ENCODE results near the gene ATRIP. TPM values are rescaled to one million over a fixed set of nuclear protein-coding genes. Genes with fewer than 3 reads are reported as not detected.
A peak's percentile ranks its signal among the peaks of the same experiment; 100 is the strongest.
"Not testable (repeated sequence)": the region's sequence is repeated elsewhere in the genome, so short reads cannot be mapped to it uniquely, and the experiment has no call there.

Gene ATRIP
- total RNA-seq, 1 experiment from 2014 or later, result 12.6 TPM

GRCh38 chr3:48464713-48465221 lies 18.2 kb downstream of the ATRIP start:
- in situ Hi-C loops (cut with HindIII; ENCODE audit: low sequenced_read_pairs), result no loop called here
- no peak for DNase-seq (ENCODE audit: low spot score)

- in situ Hi-C loops (cut with HindIII; ENCODE audit: low sequenced_read_pairs), result no loop called here
- no peak for DNase-seq (ENCODE audit: low spot score)
Measured at GRCh38 chr3:48465237-48465530, 18.6 kb downstream of the ATRIP start.

- in situ Hi-C loops (cut with HindIII; ENCODE audit: low sequenced_read_pairs), result no loop called here
Measured at GRCh38 chr3:48465531-48466378, 19.2 kb downstream of the ATRIP start.

GRCh38 chr3:48466386-48467109 lies 20.0 kb downstream of the ATRIP start:
- in situ Hi-C loops (cut with HindIII; ENCODE audit: low sequenced_read_pairs), result no loop called here
- DNase-seq (ENCODE audit: low spot score), result no peak

More at GRCh38 chr3:48465531-48466378, 19.2 kb downstream of the ATRIP start:
- peak; percentile 100 for DNase-seq (ENCODE audit: low spot score)

GRCh38 chr3:48467110-48467454 lies 20.5 kb downstream of the ATRIP start:
- in situ Hi-C loops (cut with HindIII; ENCODE audit: low sequenced_read_pairs), result no loop called here
- DNase-seq (ENCODE audit: low spot score), result no peak

- peak; percentile 90 for DNase-seq (ENCODE audit: low spot score)
- in situ Hi-C loops (cut with HindIII; ENCODE audit: low sequenced_read_pairs), result no loop called here
Measured at GRCh38 chr3:48467473-48468267, 21.1 kb downstream of the ATRIP start.

- in situ Hi-C loops (cut with HindIII; ENCODE audit: low sequenced_read_pairs), result no loop called here
- DNase-seq (ENCODE audit: low spot score), result peak; percentile 38
Measured at GRCh38 chr3:48468329-48468731, 21.8 kb downstream of the ATRIP start.

- in situ Hi-C loops (cut with HindIII; ENCODE audit: low sequenced_read_pairs), result no loop called here
- DNase-seq (ENCODE audit: low spot score), result peak; percentile 40
Measured at GRCh38 chr3:48469046-48469915, 22.7 kb downstream of the ATRIP start.

GRCh38 chr3:48470286-48470685 lies 23.7 kb downstream of the ATRIP start:
- in situ Hi-C loops (cut with HindIII; ENCODE audit: low sequenced_read_pairs), result no loop called here
- no peak for DNase-seq (ENCODE audit: low spot score)

GRCh38 chr3:48472673-48472922 lies 26.1 kb downstream of the ATRIP start:
- in situ Hi-C loops (cut with HindIII; ENCODE audit: low sequenced_read_pairs), result no loop called here
- DNase-seq (ENCODE audit: low spot score), result no peak

GRCh38 chr3:48472923-48473616 lies 26.5 kb downstream of the ATRIP start:
- peak; percentile 91 for DNase-seq (ENCODE audit: low spot score)
- in situ Hi-C loops (cut with HindIII; ENCODE audit: low sequenced_read_pairs), result no loop called here

GRCh38 chr3:48473617-48473952 lies 27.0 kb downstream of the ATRIP start:
- in situ Hi-C loops (cut with HindIII; ENCODE audit: low sequenced_read_pairs), result no loop called here
- no peak for DNase-seq (ENCODE audit: low spot score)

GRCh38 chr3:48474031-48474430 lies 27.5 kb downstream of the ATRIP start:
- in situ Hi-C loops (cut with HindIII; ENCODE audit: low sequenced_read_pairs); DNase-seq (ENCODE audit: low spot score): not testable (repeated sequence)

GRCh38 chr3:48474619-48475018 lies 28.1 kb downstream of the ATRIP start:
- in situ Hi-C loops (cut with HindIII; ENCODE audit: low sequenced_read_pairs), result no loop called here
- no peak for DNase-seq (ENCODE audit: low spot score)

- no peak for DNase-seq (ENCODE audit: low spot score)
- in situ Hi-C loops (cut with HindIII; ENCODE audit: low sequenced_read_pairs), result no loop called here
Measured at GRCh38 chr3:48475188-48475587, 28.7 kb downstream of the ATRIP start.

- no peak for DNase-seq (ENCODE audit: low spot score)
- in situ Hi-C loops (cut with HindIII; ENCODE audit: low sequenced_read_pairs), result no loop called here
Measured at GRCh38 chr3:48476426-48477053, 30.0 kb downstream of the ATRIP start.

- DNase-seq (ENCODE audit: low spot score), result no peak
- in situ Hi-C loops (cut with HindIII; ENCODE audit: low sequenced_read_pairs), result no loop called here
Measured at GRCh38 chr3:48477959-48478520, 31.5 kb downstream of the ATRIP start.
